Thyroid gland (tissue), 4 donors: ENCODE measurements around the gene SPATA20. TPM values are rescaled to one million over a fixed set of nuclear protein-coding genes. Genes with fewer than 3 reads are reported as not detected.

Experiments used
- DNase-seq, 2 donors: peaks; one replicate each; pipeline ENCODE4 v3.0.0-alpha.2; 2019
- H3K27ac ChIP-seq, 3 donors: fragments of 200-600 bp; sonication (generic); 1 replicate in 2 of 3; 2 replicates in 1 of 3; pipeline ENCODE4 v1.5.1; 2016 to 2019; ENCODE audit warnings: mild to moderate bottlenecking in 1 of 3, moderate library complexity in 1 of 3
- H3K27me3 ChIP-seq: fragments of 200-600 bp; sonication (generic); one replicate; pipeline ENCODE4 v1.5.1; 2019
- H3K36me3 ChIP-seq, 2 donors: fragments of 200-600 bp; sonication (generic); one replicate each; pipeline ENCODE4 v1.5.1; 2016 to 2019
- H3K4me1 ChIP-seq, 2 donors: fragments of 200-600 bp; sonication (generic); one replicate each; pipeline ENCODE4 v1.5.1; 2017 to 2019
- H3K4me3 ChIP-seq, 3 donors: fragments of 200-600 bp; sonication (generic); replicated peaks in 1 of 3; 1 replicate in 2 of 3; 2 replicates in 1 of 3; pipeline ENCODE4 v1.5.1; 2016; ENCODE audit warnings: mild to moderate bottlenecking in 1 of 3
- H3K9me3 ChIP-seq: fragments of 200-600 bp; sonication (generic); one replicate; pipeline ENCODE4 v1.5.1; 2017
- POLR2A ChIP-seq, 2 donors: fragments of 450-650 bp; IDR thresholded peaks; one replicate each; pipeline ENCODE4 v1.6.1; 2017; ENCODE audit warnings: antibody characterized with exemption in 2 of 2, mild to moderate bottlenecking in 2 of 2, moderate library complexity in 1 of 2
- WGBS, 2 donors: methylation state at CpG; one replicate each; pipeline ENCODE4 v1.1.5; 2017; 5-methylcytosine and 5-hydroxymethylcytosine counted together
- intact Hi-C: fragments of 100-400 bp; cut with DNase I; formaldehyde crosslinking; loops from one replicate; pipeline ENCODE4 v1.15.1; 2023
- total RNA-seq, 4 donors: library from RNA; depleted of rRNA; stranded (reverse); fragments of >200 nt; gene quantifications; one replicate each; pipeline ENCODE4 v1.2.3, GENCODE V29; 2016
- TF ChIP-seq, protein P1 (sequence below), 6 experiments: fragments of 200-600 bp in 3 of 6; fragments of 450-650 bp in 3 of 6; sonication (generic) in 3 of 6; IDR thresholded peaks; one replicate each; pipeline ENCODE4 v1.5.1; 2016 to 2019; ENCODE audit warnings: antibody characterized with exemption in 6 of 6, mild to moderate bottlenecking in 2 of 6, inconsistent platforms in 1 of 6, moderate library complexity in 1 of 6

The SPATA20 gene
- total RNA-seq, 4 donors from 2014 or later = 94.9 to 177 (median 125) TPM

DNA sequence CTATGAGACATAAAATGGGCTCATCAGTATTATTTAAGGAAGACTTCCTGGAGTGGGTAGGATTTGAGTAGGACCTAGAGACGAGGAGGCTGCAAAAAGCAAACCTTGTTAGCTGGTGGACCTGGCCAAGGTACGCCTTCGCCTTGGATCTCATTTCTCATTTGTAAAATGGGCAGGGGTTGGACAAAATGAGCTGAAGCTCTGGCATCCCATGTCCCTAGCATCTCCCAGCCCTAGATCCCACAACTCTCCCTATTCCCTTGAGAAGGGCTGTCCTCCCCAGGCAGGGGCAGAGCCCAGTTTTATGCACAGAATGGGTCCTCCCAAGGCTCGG, 306 bp upstream of the SPATA20 start:
- WGBS, 2 donors = 50 to 59% methylated on average over 3 to 4 of the region's 4 CpGs
- Histone ChIP-seq H3K36me3 (no peaks in the 10 kb centered on the region), H3K27me3 (no peaks in the 10 kb centered on the region), H3K9me3 (no peaks in the 10 kb centered on the region), H3K4me1 (peaks cover 17 to 27% of the 10 kb centered on the region in 2 donors), H3K4me3 (no peak overlapping the region), H3K27ac (no peak overlapping the region)
- intact Hi-C loops = loop anchor here (5.0 kb wide), 2 partner anchors 161 to 296 kb away; partner anchors contain the start of gene ANKRD40
- no peak for DNase-seq
- TF ChIP-seq, protein P1, sequence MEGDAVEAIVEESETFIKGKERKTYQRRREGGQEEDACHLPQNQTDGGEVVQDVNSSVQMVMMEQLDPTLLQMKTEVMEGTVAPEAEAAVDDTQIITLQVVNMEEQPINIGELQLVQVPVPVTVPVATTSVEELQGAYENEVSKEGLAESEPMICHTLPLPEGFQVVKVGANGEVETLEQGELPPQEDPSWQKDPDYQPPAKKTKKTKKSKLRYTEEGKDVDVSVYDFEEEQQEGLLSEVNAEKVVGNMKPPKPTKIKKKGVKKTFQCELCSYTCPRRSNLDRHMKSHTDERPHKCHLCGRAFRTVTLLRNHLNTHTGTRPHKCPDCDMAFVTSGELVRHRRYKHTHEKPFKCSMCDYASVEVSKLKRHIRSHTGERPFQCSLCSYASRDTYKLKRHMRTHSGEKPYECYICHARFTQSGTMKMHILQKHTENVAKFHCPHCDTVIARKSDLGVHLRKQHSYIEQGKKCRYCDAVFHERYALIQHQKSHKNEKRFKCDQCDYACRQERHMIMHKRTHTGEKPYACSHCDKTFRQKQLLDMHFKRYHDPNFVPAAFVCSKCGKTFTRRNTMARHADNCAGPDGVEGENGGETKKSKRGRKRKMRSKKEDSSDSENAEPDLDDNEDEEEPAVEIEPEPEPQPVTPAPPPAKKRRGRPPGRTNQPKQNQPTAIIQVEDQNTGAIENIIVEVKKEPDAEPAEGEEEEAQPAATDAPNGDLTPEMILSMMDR (IDR thresholded peaks at IDR 0.05) = no peak
- no peak for TF ChIP-seq POLR2A (IDR thresholded peaks at IDR 0.05)

DNA sequence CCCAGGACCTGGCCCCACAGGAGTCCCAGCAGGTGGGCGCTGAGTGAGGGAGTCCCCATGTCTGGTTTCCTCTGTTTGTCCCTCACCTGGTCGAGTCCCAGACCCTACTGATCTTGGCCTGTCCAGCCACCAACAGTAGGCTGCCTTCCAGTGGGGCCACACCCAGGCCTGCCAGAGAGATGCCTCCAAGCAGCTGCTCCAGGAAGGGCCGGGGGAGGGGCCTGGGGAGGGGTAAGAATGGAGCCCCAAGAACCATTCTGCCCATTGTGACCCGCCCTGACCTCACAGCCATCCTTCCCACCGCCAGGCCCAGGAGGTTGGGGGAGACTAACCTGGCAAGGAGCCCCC, 736 bp downstream of the SPATA20 start:
- Histone ChIP-seq H3K27ac (peak overlapping the region; percentile 76 to 90 (median 82)), H3K27me3 (no peaks in the 10 kb centered on the region), H3K4me1 (peaks cover 11 to 20% of the 10 kb centered on the region in 2 donors), H3K4me3 (peak overlapping the region in 1 of 3 donors; percentile 56), H3K36me3 (no peaks in the 10 kb centered on the region), H3K9me3 (no peaks in the 10 kb centered on the region)
- TF ChIP-seq, protein P1 (IDR thresholded peaks at IDR 0.05) = no peak
- no peak for TF ChIP-seq POLR2A (IDR thresholded peaks at IDR 0.05)
- 72 to 76% methylated on average over 4 to 5 of the region's 5 CpGs for WGBS, 2 donors
- intact Hi-C loops = loop anchor here (5.0 kb wide), 2 partner anchors 160 to 295 kb away; partner anchors contain the start of gene ANKRD40
- peak in 1 of 2 donors; percentile 33 for DNase-seq

DNA sequence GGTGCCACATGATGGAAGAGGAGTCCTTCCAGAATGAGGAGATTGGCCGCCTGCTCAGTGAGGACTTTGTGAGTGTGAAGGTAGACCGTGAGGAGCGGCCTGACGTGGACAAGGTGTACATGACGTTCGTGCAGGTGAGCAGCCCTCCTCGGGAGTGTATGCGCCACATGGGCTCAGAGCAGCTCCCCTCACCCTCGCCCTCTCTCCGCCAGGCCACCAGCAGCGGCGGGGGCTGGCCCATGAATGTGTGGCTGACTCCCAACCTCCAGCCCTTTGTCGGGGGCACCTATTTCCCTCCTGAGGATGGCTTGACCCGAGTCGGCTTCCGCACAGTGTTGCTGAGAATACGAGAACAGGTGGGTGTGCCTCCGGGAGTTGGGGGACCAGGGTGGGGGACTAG, 1.9 kb downstream of the SPATA20 start:
- DNase-seq = no peak
- Histone ChIP-seq H3K4me1 (peaks cover 8 to 15% of the 10 kb centered on the region in 2 donors), H3K27me3 (no peaks in the 10 kb centered on the region), H3K4me3 (no peak overlapping the region), H3K9me3 (no peaks in the 10 kb centered on the region), H3K27ac (no peak overlapping the region), H3K36me3 (no peaks in the 10 kb centered on the region)
- 91 to 92% methylated on average over 15 to 17 of the region's 18 CpGs for WGBS, 2 donors
- TF ChIP-seq, protein P1 (IDR thresholded peaks at IDR 0.05) = no peak
- TF ChIP-seq POLR2A (IDR thresholded peaks at IDR 0.05) = no peak
- intact Hi-C loops = loop anchor here (5.0 kb wide), 2 partner anchors 158 to 293 kb away; partner anchors contain the start of gene ANKRD40

DNA sequence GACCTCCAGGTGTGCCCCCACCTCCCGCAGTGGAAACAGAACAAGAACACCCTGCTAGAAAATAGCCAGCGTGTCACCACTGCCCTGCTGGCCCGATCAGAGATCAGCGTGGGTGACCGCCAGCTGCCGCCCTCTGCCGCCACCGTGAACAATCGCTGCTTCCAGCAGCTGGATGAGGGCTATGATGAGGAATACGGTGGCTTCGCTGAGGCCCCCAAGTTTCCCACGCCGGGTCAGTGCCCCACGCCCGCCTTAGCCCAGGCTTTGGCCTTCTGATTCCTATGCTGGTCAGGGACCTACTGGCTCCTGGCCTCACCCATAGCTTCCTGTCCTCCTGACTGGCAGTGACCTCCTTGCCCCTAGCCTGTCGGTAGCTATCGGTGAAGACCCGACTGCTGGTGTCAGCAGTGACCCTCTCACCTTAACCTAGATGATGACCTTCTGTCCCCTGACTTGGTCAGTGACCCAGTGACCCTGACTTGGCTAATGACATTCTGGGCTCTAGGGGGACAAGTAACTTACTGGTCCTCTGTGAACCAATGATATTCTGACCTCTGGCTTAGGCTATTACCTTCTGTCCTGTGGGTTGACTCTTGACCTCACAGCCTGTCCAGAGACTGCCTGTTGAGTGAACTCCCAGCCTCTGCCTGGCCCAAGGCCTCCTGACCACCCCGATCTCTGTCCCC, 2.4 kb downstream of the SPATA20 start:
- no peak for TF ChIP-seq POLR2A (IDR thresholded peaks at IDR 0.05)
- TF ChIP-seq, protein P1 (IDR thresholded peaks at IDR 0.05) = no peak
- H3K27me3 ChIP-seq = no peaks in the 10 kb centered on the region
- 92 to 94% methylated on average over 17 to 19 of the region's 19 CpGs for WGBS, 2 donors
- intact Hi-C loops = loop anchor here (5.0 kb wide), 2 partner anchors 158 to 293 kb away; partner anchors contain the start of gene ANKRD40
- no peak for DNase-seq
- H3K4me1 ChIP-seq = peaks cover 8 to 15% of the 10 kb centered on the region in 2 donors
- no peak overlapping the region for H3K27ac ChIP-seq
- no peaks in the 10 kb centered on the region for H3K36me3 ChIP-seq
- no peak overlapping the region for H3K4me3 ChIP-seq
- H3K9me3 ChIP-seq = no peaks in the 10 kb centered on the region

DNA sequence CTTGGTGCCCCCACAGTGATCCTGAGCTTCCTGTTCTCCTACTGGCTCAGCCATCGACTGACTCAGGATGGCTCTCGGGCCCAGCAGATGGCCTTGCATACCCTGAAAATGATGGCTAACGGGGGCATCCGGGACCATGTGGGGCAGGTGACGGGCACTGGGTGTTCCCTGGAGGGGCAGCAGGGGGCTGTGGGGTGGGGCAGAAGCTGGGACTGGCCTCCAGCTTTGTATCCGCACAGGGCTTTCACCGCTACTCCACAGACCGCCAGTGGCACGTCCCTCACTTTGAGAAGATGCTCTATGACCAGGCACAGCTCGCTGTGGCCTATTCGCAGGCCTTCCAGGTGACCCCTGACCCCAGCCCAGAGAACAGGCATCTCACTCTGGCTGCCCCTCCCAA, 3.0 kb downstream of the SPATA20 start:
- no peaks in the 10 kb centered on the region for H3K27me3 ChIP-seq
- H3K4me3 ChIP-seq = no peak overlapping the region
- intact Hi-C loops = loop anchor here (2.0 to 5.0 kb wide), 4 partner anchors 75 to 292 kb away; partner anchors contain the start of gene ANKRD40
- DNase-seq = no peak
- TF ChIP-seq POLR2A (IDR thresholded peaks at IDR 0.05) = no peak
- TF ChIP-seq, protein P1 (IDR thresholded peaks at IDR 0.05) = no peak
- H3K9me3 ChIP-seq = no peaks in the 10 kb centered on the region
- H3K36me3 ChIP-seq = no peaks in the 10 kb centered on the region
- WGBS, 2 donors = 91 to 92% methylated on average over 11 of the region's 11 CpGs
- H3K27ac ChIP-seq = peak overlapping the region in 1 of 3 donors; percentile 60
- peaks cover 8 to 15% of the 10 kb centered on the region in 2 donors for H3K4me1 ChIP-seq
